AML-193 (cell line): Measurements from ENCODE around the gene DNAJC9.
A peak's percentile ranks its signal among the peaks of the same experiment; 100 is the strongest.

Source experiments
- DNase-seq, 2 experiments: peaks; one replicate each; lab custom pipeline; 2025; lab: John Stamatoyannopoulos, UW

DNAJC9 gene

DNA sequence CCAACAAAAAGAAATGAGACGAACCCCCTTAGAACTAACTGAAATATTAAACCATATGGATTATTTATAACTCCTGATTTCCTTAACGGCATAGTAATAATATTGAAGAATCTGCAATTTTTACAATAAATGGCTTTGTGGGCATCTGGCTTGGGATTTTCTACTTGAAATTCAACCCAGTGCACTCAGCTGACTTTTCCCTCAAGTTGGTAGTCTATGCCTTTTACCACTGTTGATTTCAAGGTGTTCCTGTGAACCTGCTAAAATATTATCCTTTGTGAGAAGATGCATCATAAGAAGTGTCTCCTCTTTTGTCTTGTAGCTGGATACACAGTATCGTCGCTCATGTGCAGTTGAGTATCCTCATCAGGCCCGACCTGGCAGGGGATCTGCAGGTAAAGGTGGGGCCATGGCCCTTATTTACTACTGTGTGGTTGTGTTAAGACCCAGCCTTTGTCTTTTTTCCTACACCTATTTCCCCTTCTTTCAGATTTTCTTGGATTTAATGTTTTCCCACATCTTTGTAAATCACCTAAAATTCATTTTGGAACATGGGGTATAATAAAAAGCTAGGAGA, 8.0 kb downstream of the DNAJC9 start:
- DNase-seq = no peak

DNA sequence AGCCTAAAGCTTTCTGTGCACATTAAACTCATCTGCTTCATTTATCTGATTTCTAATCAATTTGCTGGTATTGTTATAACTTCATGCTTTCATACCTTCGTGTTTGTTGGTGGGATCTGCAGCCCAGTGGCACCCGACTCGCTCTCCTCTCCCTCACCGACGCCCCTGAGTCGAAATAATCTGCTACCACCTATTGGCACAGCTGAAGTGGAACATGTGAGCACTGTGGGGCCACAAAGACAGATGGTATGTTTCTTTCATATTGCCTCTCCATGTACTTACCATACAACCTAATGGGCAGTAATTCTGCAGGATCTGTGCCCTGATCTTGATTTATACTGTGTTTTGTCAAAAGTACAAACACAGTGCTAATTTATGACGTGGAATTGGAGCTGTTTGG, 12.4 kb downstream of the DNAJC9 start:
- no peak for DNase-seq

DNA sequence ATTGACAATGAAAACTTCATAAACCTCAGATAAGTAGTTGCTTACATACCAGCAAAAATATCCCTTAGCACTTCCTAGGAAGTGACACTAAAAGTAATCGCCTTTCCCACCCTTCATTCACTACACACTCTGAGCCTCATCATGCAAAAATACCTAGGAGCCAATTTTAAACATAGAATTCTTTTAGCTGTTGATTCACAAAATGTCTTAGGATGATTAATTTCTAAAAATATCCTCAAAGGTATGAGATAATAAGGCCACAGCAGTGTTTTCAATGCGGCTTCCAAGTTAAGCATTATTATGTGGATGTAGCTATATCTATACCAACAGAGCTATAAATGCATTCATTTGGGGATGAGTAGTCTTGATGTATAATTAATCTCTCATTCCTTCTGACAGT, 13.2 kb downstream of the DNAJC9 start:
- no peak for DNase-seq

DNA sequence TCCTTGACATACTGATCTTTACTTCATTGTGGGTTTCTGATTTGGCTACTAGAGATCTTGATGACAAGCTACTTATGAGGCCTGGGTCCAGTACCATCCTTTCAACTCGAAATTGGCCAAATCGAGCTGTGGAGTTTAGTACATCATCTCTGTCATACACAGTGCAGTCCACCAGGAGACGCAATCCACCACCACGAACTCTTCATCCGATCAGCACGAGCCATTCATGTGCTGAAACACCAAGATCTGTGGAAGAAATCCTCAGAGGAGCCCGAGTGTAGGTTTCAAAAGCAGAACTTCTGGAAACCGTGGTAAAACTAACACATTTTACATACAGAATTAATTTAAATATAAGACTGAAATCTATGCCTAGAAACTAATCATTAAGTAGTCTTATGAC, 14.2 kb downstream of the DNAJC9 start:
- peak; percentile 8 to 12 for DNase-seq

DNA sequence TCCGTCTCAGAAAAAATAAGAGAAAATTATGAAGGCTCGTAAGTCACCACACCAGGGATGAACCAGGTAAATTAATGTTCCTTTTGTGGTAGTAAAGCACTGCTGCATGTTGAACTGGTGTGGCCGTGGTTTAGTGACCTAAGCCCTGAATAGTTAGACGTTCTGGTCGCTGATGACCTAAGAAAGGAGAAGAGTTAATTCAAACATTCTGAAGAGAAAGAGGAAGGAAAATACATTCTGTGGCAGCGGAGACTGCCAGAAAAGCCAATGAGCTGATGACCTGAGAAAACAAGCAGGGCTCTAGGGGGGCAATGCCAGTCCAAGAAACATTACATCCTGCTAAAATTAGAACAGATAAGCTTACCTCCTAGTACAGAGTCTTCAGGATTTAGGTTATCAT, 17.5 kb downstream of the DNAJC9 start:
- DNase-seq = peak; percentile 30 to 53

DNA sequence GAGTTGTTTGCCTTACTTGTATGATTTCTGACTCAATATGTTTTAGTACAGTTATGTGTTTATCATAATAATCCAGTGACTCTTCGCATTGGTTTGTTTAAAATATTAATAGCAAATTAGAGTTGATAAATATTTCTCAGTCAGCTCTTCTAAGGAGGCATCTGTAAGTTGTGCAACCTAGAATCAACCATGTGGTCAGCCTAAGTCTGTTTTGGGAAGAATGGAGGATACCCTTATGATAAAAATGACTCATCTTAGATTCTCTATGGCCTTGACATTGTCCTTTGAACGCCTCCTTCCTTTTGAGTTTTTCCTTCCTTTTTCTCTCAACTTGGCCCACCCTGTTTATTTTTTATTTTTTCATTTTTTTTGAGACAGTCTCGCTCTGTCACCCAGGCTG, 18.8 kb downstream of the DNAJC9 start:
- peak in 1 of 2 experiments; percentile 10 for DNase-seq

DNA sequence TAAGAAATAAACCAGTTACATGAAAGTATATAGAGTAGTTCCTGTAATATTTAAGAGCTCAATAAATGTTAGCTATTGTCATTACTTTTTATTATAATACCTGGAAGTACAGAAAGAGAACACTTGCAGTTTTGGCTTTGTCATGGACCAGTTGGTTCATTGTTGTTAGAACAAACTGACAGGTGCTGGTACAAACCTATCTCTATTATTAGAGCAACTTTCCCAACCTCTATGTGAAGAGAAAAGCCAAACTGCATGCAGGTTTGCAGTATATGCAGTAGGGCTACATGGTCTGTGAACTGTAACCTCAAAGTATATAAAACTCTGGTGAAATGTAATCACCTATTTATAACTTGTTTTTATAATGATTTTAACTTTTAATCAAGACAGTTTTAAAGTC, 20.4 kb downstream of the DNAJC9 start:
- DNase-seq = no peak

DNA sequence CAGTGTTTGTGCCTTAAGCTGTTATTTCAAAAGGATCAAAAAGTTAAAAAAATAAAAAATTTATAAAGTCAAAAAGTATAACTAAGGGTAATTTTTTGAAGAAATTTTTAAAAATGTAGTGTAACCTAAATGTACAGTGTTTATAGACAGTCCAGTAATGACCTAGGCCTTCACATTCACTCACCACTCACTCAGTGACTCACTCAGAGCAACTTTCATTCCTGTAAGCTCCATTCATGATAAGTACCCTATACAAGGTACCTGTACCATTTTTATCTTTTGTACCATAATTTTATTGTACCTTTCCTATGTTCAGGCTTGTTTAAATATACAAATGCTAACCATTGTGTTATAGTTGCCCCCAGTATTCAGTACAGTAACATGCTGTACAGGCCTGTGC, 21.5 kb downstream of the DNAJC9 start:
- no peak for DNase-seq

DNA sequence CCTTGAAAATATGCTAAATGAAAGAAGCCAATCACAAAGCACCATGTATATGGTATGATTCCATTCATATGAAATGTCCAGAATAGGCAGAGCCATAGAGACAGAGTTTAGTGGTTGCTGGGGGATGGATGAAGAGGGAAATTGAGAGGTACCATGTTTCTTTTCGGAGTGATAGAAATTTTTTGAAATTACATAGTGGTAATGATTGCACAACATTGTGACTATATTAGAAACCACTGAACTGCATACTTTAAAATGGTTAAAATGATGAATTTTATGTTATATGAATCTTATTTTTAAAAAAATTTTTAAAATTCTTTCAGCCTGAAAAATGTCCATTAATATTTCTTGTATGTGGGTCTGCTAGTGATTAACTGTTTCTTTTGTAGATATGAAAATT, 26.1 kb downstream of the DNAJC9 start:
- no peak for DNase-seq

DNA sequence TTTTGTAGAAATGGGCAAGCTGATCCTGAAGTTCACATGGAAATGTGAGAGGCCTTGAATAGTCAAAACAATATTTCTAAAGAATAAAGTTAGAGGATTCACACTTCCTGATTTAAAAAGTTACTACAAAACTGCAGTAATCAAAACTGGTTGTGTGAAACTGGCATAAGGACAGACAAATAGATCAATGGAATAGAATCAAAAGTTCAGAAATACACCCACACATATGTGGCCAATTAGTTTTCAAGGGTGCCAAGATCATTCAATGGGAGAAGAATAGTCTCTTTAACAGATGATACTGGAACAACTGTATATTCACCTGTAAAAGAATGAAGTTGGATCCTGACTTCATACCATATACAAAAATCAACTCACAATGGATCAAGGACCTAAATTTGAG, 27.7 kb downstream of the DNAJC9 start:
- DNase-seq = no peak

DNA sequence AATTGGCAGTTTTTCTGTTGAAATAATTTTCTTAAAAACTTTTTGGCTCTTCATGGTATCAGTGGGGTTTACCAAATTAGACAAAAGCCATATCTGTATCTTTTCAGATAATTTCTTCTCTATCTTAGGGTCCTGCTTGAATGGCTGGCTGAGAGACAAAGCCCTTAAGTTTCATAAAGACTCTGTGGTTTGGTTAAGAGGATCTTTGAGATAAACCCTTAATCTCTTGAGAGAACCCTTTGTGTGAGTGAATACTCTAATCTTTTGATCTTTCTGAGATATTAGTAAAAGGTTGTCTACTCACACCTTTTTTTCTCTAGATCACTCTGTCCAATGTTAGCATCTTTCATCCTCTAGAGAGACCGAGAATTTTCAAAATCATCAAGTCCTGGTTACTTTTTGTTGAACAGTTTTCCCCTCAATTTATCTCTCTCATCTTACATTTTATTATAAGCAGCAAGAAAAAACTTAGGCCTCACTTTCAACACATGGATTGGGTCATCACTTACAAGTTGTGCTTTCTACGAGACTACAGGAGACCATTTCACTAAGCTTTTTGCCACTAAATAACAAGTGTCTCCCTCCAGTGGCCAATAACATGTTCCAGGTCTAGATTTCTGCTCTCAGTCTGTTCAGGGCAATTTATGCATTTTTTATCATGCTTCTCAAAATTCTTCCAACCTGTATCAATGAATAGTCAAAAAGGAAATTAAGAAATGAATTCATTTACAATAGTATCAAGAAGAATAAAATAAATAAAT, 28.4 kb downstream of the DNAJC9 start:
- DNase-seq = peak; percentile 44 to 54

DNA sequence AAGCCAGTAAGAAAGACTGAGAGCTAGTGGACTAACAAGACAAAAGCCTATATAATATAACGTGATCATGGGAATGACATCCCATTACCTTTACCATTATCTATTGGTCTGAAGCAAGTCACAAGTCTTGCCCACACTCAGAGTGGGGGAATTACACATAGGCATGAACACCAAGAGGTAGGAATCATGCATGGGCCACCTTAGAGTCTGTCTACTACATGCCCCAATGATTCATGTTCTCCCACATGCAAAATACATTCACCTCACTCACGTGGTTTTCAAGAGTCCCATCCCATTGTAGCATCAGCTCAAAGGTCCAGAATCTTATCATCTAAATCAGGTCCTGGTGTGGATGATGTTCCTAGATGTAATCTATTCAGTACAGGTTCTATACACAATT, 29.4 kb downstream of the DNAJC9 start:
- DNase-seq = no peak

DNA sequence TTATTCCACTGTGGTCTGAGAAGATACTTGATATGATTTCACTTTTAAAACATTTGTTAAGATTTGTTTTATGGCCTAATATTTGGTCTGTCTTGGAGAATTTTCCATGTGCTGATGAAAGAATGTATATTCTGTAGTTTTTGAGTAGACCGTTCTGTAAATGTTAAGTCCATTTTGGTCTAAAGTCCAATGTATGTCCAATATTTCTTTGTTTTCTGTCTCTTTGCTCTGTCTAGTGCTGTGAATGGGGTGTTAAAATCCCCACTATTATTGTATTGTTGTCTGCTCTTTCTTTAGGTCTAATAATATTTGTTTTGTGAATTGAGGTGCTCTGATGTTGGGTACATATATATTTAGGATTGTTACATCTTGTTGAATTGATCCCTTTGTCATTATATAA, 31.3 kb downstream of the DNAJC9 start:
- no peak for DNase-seq

DNA sequence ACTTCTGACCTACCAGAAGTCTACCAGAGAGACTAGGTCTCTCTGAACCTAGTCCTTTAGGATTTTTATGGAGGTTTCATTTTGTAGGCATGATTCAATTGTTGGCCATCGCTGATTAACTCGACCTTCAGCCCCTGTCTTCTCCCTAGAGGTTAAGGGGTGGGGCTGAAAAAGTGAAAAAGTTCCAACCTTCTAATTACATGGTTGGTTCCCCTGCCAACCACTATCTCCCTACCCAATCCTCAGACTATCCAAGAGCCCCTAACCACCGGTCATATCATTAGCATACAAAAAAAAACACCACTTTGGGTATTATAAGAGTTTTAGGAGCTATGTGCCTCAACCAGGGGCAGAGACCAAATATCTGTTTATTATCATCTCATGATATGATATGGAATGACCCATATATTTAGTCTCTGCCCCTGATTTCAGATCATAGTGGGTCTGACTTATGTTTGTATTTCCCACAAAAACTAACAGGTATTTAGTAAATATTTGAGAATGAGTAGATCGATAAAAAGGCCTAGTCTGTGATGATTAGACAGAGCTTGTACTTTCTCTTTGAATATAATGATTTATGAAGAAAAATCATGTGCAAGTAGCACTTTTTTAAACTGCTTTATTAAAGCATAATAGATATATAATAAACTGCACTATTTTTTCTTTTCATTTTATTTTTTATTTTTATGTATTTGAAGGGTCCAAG, 35.8 kb downstream of the DNAJC9 start:
- DNase-seq = no peak

DNA sequence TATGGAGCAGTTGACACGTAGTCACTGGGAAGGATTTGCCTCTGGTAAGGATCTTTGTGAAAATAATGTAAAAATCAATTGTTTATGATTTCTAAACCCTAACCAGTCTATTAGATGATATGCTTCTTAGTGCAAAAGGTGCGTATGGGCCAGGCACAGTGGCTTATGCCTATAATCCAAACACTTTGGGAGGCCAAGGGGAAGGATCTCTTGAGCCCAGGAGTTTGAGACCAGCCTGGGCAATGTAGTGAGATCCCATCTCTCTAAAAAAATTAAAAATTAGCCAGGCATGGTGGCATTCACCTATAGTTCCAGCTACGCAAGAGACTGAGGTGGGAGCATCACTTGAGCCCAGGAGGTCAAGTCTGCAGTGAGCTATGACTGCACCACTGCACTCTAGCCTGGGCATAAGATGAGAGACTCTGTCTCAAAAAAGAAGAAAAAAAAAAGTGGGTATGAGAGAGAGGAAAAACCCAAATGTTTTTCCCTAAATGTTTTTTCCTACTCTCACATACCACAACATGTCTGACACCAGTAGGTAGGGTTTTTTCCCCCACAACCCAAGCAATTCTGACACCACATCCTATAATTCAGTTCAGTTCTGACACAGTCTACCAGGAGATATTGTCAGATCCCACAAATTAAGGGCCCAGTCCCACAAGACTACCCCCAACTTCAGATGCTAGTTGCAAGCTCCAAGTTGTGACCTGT, 36.5 kb downstream of the DNAJC9 start:
- DNase-seq = no peak

DNA sequence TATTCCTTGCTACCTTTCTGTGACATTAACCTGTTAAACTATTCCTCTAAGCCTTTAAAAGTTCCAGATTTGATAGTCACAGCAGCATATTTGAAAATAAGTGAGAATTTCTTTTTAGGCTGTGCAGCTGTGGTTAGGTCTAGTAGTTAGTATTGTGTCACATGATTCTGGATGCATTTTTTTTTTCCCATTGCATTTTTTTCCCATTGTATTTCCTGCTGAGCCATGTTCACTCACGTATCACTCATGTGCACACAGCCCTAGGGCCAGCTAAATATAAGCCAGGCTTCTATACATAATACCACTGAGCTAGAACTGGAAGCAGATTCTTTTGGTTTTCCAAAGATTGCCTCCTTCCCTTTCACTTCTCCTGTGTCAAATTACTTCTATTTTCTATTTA, 37.4 kb downstream of the DNAJC9 start:
- no peak for DNase-seq

DNA sequence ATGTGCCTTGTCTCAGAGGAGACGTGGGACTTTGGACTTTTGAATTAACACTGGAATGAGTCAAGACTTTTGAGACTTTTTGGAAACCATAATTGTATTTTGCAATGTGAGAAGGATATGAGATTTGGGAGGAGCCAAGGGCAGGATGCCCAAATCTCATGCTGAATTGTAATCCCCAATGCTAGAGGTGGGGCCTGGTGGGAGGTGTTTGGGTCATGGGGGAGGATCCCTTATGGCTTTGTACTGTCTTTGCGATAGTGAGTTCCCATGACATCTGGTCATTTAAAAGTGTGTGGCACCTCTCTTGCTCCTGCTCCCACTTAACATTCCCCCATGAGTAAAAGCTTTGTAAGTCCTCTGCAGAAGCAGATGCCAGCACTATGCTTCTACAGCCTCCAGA, 39.2 kb downstream of the DNAJC9 start:
- DNase-seq = no peak

DNA sequence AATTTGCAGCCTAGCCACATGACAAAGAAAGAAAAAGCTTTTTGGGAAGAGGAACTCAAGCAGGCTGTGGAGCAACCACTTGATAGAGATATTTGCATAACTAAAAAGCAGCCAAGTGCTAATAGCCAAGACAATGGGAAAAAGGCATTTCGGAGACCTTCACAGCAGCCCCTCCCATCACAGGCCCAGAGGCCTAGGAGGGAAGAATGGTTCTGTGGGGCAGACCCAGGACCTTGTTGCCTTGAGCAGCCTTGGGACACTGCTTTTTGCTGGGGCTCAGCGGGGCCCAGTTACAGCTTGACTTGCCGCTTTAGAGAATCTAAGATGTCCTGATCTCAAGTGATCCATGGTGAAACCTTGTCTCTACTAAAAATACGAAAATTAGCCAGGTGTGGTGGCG, 40.7 kb downstream of the DNAJC9 start:
- no peak for DNase-seq

DNA sequence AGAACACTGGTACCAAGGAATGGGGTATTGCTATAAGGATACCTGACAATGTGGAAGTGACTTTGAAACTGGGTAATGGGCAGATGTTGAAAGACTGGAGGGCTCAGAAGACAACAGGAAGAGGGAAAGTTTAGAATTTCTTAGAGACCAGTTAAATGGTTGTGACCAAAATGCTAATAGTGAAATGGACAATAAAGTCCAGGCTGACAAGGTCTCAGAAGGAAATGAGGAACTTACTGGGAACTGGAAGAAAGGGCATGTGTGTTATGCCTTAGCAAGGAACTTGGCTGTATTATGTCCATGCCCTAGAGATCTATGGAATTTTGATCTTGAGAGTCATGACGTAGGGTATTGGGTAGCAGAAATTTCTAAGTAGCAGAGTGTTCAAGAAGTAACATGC, 41.2 kb downstream of the DNAJC9 start:
- DNase-seq = no peak

DNA sequence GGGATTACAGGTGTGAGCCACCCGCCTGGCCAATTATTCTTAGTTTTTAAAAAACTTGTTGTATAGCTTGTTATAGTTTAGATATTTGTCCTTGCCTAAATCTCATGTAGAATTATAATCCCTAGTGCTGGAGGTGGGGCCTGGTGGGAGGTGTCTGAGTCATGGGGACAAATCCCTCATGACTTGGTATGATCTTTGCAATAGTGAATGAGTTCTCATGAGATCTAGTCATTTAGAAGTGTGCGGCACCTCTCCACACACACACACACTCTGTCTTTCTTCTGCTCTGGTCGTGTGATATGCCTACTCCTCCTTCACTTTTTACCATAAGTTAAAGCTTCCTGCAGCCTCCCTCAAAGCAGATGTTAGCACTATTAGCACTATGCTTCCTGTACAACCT, 42.0 kb downstream of the DNAJC9 start:
- no peak for DNase-seq
